NCI-H446 treated with DMSO at 0.1 percent for 48 hours (cell line): ENCODE data around the gene FXYD2.
A peak's percentile ranks its signal among the peaks of the same experiment; 100 is the strongest.
"Not testable (repeated sequence)": the region's sequence is repeated elsewhere in the genome, so short reads cannot be mapped to it uniquely, and the experiment has no call there.

Experiments used
- DNase-seq: peaks from one replicate; lab custom pipeline; 2025; lab: John Stamatoyannopoulos, UW

The FXYD2 gene

DNA sequence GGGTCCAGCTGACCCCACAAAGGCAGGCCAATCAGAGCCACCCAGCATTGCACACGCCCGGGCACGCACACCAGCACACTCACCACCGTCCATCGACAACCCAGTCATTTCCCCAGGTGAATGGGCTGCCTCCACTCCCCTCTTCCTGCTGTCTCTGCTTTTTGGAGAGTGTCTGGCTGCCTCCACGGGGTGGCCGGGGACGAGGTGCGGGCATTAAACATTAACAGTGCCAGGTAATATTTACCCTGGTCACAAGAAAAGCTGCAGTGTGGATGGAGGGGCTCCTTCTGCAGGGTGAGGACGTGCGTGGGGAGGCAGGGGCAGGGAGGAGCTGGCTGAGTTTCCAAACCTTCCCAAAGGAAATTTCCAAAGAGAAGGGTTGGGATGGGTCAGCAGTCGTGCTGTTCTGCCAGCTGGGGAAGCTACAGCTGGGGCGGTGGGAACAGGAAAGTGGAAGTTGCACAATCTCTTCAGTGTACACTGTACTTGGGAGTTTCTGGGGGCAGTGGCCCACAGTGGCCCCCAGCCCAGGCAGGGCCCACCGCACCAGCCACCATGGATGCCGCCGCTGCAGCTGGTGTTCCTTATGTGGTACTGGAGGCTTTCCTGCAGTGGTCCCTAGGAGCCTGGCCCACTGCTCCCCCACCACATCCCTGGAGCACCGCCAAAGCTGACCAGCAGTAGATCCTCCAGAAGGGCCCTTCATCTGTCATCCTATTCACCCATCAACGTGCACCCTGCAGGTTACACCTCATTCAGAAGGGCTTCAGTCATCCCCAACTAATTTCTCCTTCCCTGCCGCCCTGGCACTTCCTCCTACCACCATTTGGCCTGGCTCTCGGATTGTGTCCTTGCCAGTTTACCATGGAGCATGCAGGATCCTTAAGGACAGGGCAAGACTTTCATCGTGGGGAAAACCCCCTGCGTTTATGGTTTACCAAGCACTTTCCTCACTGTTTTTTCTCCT lies at the start of gene FXYD2:
TSS of gene FXYD2 (minus strand) at position 174 of the 967 bp plus-strand sequence. CDS start at position 108, 66 bp downstream.
- DNase-seq: no peak

DNA sequence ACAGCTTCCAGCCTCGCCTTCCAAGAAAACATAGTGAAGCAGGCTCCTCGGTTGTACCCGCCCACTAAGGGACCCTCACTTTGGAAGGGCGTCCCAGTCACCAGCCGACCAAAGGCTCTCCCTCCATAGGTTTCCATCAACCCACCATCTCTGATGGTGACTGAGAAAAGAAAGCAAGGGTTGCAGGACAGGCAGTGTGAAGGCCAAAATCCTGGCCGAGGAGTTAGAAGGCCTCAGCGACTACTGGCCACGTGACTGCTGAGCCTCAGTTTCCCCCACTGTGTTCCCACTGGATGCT lies 49.2 kb upstream of the FXYD2 start:
- DNase-seq: no peak

DNA sequence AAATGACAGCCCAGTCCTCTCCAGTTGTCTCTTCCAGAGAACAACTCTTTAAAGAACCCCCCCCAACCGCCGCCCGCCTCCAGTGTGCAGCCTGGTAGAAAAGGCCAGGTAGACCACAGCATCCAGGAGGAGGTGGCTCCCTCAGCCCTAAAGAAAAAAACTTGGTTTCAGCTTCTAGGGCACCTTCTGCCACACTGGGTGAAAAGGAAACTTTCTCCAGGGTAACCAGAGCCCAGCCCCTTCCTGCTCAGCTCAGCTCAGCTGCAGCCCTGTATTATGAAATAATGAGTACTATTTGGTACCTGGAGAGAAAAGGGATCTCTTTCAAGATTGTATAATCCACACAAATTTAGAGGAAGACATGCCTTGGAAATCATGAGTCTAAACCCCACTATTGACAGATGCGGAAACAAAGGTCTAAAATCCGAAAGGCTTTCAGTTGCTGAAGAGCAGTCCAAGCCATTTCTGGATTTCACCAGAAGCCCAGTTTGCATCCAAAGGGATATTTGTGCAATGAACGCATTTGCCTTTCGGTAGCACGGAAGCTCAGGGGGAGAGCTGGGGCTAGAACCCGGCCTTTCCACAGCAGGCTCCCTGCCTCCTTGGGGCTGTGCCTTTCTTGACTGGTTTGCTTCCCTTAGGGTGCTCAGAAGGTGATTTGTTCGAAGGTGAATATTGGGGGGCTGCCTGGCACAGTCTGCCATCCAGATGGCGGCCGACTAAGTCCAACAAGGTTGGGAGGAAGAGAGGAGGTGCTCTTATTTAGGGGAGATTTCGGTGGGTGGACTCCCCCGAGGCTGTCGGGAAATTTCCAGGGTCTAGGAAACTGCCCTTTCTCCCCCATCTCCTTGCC lies 48.7 kb upstream of the FXYD2 start:
- no peak for DNase-seq

DNA sequence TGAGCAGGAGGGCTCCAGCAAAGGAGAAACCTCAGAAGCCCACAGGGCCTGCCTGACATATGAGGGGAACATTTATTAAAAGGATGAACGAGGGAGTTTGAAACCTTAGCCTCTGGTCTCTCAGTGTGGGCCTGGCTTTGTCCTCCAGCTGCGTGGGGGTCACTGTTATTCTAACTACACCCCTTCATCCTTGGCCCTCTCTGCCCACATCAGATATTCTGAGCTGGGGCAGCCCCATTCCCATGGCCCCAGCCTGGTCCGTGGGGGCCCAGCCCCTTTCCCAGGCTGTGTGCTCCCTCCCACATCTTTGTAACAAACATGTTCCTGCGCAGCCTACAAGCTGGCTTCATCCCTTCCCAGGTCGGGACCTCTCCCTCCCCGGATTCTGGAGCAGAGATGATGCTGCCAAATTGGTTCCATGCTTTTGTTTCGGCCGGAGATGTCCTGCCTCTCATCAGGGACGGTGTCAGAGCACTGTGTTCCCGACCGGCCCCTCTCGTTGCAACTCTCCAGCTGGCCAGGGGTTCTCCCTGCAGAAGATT lies 47.9 kb upstream of the FXYD2 start:
- DNase-seq: no peak

DNA sequence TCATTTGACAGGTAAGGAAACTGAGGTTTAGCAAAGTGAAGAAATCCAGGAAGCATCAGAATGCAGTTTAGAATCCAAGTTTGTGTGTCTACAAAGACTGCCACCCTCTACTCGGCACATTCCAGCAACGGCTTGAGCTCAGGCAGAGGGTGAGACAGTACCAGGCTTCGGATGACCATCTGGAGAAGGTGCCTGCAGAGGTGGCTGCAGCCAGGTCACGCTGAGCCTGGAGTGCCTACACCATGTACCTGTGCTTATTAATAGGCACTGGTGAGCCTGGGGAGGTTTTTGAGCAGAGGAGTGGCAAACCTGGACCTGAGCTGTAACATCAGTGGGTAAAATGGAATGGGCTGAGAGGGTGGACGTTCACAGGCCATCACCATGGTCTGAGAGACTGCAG lies 47.2 kb upstream of the FXYD2 start:
- no peak for DNase-seq

DNA sequence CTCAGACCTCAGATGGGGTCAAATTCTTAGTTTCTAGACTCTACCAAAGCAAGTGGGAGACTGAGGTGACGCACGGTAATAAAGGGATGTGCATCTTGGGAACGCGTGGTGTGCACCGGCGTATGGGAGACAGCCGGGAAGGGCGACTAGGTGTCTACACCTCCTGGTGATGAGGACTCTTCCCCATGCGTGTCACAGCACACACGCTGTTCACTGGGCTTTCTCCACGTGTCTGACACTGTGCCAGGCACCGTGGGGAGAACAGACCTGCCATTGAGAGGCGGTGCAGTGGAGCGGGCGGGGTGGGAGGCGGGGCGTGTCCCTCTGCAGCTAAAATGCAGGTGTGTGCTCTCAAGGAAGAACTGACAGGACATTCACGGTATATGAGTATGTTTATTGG lies 46.6 kb upstream of the FXYD2 start:
- no peak for DNase-seq

DNA sequence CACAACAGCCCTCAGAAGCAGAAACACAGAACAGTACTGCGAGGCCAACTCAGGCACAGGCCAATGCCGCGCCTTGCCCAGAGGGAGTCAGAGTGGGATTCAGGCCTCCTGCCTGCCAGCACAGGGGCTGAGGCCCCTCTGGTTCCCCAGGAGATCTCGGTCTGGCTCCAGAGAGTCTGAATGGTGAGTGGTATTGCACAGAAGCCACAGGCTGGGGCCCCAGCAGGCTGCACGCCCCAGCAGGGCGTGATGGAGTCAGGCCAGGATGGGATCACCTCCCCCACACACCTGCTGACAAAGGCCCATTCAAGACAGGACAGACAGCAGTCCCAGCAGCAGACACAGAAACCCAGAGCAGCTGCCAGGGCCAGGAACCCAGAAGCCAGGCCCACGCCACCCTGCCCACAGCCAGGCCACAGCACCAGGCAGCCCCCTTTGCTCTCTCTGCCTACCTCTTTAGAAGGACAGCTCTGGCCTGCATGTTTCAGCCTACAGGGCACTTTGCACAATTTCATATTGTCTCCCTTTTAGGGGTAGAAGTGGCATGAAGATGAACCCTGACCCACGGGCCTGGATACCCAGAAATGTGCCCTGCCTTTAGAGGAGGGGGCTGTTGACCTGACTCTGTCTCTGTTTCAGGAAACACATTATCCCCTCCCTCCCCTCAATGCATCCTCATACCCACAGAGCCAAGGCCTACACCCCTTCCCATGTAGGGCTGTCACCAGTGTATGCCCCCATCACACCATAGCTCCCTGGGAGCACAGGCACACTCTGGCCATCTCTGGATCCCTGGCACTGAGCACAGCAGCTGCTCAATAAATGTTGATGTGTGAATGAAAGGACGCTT lies 45.8 kb upstream of the FXYD2 start:
- DNase-seq: peak; percentile 84

DNA sequence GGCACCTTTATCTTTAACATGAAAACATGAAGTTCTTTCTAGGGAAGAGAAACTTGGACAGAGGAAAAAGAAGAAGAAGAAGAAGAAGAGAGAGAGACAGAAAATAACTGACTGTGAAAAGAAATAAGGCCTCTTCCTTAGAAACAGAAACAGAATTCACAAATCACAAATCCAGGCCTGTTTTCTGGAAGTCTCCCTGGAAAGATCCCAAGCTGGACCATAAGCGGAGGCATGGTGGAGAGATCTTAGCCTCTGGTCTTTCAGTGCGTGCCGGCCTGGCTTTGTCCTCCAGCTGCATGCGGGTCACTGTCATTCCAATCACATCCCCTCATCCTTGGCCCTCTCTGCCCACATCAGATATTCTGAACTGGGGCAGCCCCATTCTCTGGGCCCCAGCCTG lies 45.1 kb upstream of the FXYD2 start:
- DNase-seq: no peak

DNA sequence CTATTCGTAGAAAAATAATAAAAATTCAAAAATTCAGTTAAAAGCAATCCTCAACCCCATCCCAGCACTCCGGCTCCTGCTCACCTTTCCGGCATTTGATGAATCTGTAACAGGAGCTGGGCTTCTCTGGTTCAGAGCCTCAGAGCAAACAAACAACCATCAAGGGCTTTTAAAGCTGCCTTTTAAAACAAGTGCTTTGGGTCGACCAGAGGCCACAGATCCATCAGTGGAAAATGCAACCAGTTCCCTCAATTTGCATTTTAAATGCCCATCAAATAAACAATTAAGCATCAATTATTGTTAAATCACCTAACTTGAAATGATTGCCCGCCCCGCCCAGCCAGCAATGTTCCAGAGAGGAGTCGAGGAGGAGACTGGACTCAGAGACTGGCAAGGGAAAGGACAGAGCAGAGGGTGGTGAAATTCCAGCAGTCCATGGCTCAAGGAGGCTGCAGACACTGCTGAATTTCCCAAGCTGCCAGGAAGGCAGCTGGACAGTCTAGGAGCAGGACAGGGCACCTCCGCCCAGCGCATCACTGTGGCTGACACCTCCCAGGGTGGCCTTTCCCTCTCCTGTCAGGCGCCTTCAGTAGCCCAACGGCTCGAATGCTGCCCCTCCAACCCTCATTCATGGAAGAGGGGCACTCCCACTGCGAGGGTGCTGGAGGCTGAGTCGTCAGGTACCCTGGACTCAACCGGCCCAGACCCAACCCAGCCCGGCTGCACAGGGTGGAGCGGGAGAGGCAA lies 44.4 kb upstream of the FXYD2 start:
- no peak for DNase-seq

DNA sequence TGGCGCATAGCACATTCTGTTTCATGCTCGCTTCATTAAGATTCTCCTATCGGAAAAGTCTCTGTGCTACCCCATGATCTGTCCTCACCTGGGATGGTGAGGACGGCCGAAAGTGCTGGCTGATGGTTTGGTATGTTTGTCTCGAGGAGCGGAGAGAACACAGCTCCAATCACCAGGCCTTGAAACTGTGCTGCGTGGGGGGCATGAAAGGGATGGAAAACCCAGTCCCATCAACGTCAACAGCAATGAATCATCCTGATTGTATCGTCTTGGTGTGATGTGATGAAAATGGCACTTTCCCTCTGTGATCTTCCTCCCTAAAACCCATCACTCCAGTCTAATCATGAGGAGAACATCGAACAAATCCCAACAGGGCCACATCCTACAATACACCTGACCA lies 43.5 kb upstream of the FXYD2 start:
- no peak for DNase-seq

DNA sequence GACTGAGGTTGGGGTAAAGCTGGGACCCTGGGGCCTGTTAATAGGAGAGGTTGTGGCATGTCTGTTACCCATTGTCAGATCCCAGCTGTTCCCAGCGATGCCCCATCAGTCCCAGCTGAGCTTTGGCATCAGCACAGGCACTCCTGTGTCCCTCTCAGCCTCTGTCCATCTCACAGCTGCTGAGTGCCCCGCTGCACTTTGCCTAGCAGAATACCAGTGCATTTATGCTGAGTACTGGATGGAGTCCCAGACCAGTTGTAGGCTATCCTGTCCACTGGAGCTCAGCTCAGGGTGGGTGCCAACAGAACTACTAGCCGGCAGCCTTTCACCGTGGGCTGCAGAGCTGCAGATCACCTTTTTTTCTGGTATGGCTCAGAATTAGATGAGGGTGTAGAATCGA lies 42.0 kb upstream of the FXYD2 start:
- DNase-seq: no peak

DNA sequence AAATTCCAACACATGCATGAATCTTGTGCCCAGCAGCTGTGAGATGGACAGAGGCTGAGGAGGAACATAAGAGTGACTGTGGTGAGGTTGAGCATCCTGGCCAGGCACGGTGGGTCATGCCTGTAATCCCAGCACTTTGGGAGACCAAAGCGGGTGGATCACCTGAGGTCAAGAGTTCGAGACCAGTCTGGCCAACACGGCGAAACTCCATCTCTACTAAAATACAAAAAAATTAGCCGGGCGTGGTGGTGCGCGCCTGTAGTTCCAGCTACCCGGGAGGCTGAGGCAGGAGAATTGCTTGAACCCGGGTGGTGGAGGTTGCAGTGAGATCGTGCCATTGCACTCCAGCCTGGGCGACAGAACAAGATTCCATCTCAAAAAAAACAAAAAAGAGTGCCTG lies 41.0 kb upstream of the FXYD2 start:
- DNase-seq: not testable (repeated sequence)

DNA sequence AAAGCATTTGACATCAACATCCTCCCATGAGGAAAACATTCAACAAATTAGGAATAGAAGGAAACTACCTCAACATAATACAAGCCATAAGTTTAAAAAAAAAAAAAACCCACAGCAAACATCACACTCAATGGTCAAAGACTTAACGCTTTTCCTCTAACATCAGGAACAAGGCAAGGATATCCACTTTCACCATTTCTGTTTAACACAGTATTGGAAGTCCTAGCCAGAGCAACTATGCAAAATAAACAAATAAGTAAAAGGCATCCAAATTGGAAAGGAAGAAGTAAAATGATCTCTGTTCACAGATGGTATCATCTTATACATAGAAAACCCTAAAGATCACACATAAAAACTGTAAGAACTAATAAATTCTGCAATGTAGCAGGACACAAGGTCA lies 38.8 kb upstream of the FXYD2 start:
- DNase-seq: no peak

DNA sequence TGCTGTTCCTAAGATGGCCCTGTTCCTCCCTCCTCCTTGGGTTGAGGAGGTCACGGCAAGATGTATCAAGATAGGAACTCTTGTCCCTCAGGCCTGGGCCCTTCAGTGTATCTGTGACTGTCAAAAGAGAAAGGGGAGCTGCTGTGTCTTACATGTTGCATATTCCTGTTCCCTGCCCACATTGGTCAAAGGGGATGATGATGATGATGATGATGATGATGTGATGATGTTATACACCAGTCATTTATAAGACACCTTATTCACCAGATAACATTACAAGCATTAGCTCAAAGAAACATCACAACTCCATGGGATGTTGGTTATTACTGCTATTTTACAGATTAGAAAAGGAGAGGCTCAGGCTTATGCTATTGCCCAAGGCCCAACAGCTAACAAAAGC lies 38.2 kb upstream of the FXYD2 start:
- no peak for DNase-seq

DNA sequence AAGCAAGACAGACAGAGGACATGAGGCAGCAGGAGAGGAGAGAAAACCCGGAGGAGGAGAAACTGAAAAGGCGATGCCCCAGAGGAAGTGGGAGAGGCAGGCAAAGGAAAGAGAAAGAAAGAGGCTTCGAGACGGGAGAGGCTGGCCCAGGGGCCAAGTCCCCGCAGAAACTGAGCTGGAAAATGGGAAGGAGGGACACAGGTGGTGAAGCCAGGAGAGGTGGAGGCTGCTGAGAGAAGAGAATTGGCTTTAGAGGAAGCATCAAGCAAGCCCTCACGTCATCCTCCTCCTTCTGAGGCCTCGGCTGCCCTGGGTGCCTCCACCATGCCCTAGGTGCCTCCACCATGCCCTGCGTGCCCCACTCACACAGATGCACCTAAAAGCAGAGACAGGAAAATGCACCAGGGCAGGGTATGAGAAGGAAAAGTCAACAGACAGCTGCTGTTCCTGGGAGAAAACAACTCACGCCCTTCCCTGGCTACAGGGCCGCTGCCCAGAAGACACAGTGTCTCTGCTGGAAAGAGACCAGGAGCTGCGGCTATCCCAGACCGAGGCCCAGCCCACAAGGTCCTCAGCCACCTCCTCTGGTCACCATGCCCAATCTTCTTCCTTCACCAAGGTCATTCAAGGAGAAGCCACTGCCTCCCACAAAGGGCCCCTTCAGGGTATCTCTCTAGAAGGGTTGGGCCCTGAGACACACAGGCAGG lies 37.6 kb upstream of the FXYD2 start:
- no peak for DNase-seq

DNA sequence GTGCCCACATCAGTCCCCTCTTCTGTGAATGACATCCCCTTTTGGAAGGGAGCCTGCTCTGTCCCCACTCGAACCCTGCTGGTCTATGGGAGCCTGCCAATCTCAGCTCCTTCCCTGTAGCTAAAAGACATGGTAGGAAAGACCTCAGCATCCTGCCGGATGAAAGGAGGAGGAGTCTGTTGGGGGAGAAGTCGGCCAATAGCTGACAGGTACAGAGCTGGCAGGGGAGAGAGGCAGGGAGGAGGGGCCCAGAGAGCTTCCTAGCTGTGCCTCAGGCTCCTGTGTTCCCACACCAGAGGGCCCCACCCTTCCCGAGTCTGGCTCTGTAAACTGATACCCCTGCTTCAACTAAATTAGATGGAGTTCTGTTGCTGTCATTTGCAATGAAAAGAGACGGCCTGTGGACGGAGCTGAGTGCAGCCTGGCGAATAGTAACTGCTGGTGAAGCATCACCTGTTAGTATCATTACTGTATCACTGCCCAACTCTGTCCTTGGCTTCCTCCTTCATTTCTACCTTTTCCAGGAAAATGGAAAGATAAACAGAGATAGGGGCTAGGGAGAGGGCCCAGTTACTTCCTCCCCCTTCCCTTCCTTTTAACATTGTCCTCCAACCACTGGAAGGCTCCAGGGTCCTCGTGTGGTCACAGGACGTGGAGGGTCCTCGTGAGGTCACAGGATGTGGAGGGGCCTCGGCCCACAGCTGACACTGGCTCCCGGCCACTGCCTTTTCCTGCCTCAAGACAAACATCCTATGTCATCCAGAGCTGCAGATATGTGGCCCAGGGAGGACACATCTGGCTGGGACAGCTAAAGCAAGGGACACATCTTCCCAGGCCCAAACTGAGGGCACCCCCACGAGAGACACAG lies 36.8 kb upstream of the FXYD2 start:
- no peak for DNase-seq

DNA sequence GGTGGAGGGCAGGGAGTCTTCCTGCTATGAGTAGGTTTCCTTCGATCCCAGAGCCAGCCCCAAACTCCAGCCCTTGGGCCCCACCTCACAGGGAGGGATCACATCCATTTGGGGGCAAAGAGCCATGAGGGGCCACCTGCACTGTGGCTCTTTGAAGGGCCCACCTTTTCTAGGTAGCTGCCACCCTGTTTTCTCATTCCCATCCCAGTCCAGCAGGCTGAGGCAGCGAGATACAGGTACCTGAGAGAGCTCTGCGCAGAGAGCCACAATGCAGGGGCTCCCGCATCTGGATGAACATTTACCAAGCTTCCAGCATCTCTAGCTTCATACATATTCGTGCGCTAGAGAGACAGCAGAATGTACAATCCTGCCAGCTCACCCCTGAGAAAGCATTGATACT lies 35.6 kb upstream of the FXYD2 start:
- no peak for DNase-seq

DNA sequence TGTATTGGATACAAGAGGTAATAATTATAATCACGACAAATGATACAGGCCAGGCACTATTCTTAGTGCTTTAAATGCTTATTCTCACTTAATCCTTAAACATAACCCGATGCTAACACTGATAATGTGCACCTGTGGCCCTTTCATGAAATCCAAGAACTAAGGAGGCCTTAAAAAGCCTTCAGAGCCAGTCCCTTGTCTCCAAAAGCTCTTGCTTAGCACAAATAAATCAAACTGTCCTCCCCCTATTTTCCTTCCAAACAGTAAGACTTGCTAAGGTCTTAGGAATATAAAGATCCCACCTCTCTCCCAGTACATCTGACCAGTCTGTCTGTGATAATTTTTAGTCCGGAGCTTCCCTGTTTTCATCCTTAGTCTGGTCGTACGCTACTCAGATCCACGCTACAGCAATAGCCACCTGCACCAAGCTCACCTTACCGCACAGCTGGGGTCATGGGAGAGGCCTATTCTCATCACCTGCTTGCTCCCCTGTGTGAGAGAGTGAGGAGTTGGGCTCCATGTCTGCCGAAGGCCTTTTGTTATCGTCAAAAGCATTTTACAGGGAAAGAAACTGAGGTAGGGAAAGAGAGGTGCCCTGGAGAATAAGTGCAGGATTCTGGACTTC lies 35.1 kb upstream of the FXYD2 start:
- no peak for DNase-seq

DNA sequence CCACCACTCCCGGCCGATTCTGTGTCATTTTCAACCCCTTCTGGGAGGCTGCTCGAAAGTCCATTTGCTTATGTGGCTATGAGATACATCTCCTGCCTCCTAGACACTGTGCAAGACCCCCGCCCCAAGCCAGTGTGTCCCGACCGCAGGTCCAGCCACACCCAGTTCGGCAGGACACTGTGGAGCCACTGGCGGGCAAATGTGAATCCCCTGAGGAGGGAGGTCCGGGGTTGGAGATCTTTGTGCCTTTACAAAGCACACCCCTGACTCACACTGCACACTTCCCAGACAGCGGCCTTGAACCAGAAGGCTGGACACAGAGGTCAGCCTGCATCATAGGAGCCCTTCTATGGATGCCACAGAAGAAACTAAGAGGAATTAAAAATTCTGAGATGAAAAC lies 34.5 kb upstream of the FXYD2 start:
- no peak for DNase-seq
